Astrocyte (in vitro differentiated cells and primary cell): ENCODE data around the gene EYS. TPM values are rescaled to one million over a fixed set of nuclear protein-coding genes. Genes with fewer than 3 reads are reported as not detected.

ENCODE experiments used
- DNase-seq: peaks from one replicate; pipeline ENCODE4 v3.0.0-alpha.2; 2010; ENCODE audit warnings: low read depth
- FAIRE-seq: peaks from 2 replicates; lab custom pipeline; 2011; peaks lifted over from hg19 to GRCh38; lab: Jason Lieb, UNC
- H2AFZ ChIP-seq: 2 replicates; pipeline ENCODE4 v1.6.0; 2012; ENCODE audit warnings: low read depth, low read length, inconsistent platforms
- H3K27ac ChIP-seq: 2 replicates; pipeline ENCODE4 v1.5.1; 2011; ENCODE audit warnings: low read depth, low read length, inconsistent platforms
- H3K27me3 ChIP-seq: 2 replicates; pipeline ENCODE4 v1.6.0; 2011; ENCODE audit warnings: low read length, inconsistent platforms; ENCODE audit not compliant: insufficient read depth
- H3K36me3 ChIP-seq: 2 replicates; pipeline ENCODE4 v1.5.1; 2011; ENCODE audit warnings: low read length, inconsistent platforms; ENCODE audit not compliant: insufficient read depth
- H3K4me1 ChIP-seq: 2 replicates; pipeline ENCODE4 v1.5.1; 2011; ENCODE audit warnings: low read length, inconsistent platforms; ENCODE audit not compliant: insufficient read depth
- H3K4me2 ChIP-seq: 2 replicates; pipeline ENCODE4 v1.6.0; 2012; ENCODE audit warnings: low read length, inconsistent platforms
- H3K4me3 ChIP-seq: 2 replicates; pipeline ENCODE4 v1.5.1; 2011; ENCODE audit warnings: low read depth, mild to moderate bottlenecking, low read length, inconsistent platforms; ENCODE audit not compliant: insufficient read depth
- H3K79me2 ChIP-seq: 2 replicates; pipeline ENCODE4 v1.6.0; 2012; ENCODE audit warnings: mild to moderate bottlenecking, low read length, inconsistent platforms; ENCODE audit not compliant: insufficient read depth
- H3K9ac ChIP-seq: 2 replicates; pipeline ENCODE4 v1.6.0; 2012; ENCODE audit warnings: mild to moderate bottlenecking, low read length, inconsistent platforms
- H3K9me3 ChIP-seq: 2 replicates; pipeline ENCODE4 v1.5.1; 2012; ENCODE audit warnings: low read depth, mild to moderate bottlenecking, low read length, inconsistent platforms; ENCODE audit not compliant: insufficient read depth
- H4K20me1 ChIP-seq: 2 replicates; pipeline ENCODE4 v1.6.0; 2012; ENCODE audit warnings: low read length, inconsistent platforms; ENCODE audit not compliant: insufficient read depth
- H3K27ac Mint-ChIP-seq: one replicate; pipeline ENCODE4 v1.8.0; 2021; ENCODE audit warnings: mild to moderate bottlenecking, mixed read lengths; ENCODE audit not compliant: unreplicated experiment
- H3K27me3 Mint-ChIP-seq: one replicate; pipeline ENCODE4 v1.8.0; 2021; ENCODE audit warnings: low read depth, mixed read lengths; ENCODE audit not compliant: unreplicated experiment
- H3K36me3 Mint-ChIP-seq: one replicate; pipeline ENCODE4 v1.8.0; 2021; ENCODE audit warnings: low read depth, mixed read lengths; ENCODE audit not compliant: unreplicated experiment
- H3K4me1 Mint-ChIP-seq: one replicate; pipeline ENCODE4 v1.8.0; 2021; ENCODE audit warnings: low read depth, mixed read lengths; ENCODE audit not compliant: unreplicated experiment
- H3K4me3 Mint-ChIP-seq: one replicate; pipeline ENCODE4 v1.8.0; 2021; ENCODE audit warnings: mild to moderate bottlenecking, moderate library complexity, mixed read lengths; ENCODE audit not compliant: unreplicated experiment
- H3K9me3 Mint-ChIP-seq: one replicate; pipeline ENCODE4 v1.8.0; 2021; ENCODE audit warnings: mild to moderate bottlenecking, mixed read lengths; ENCODE audit not compliant: unreplicated experiment
- EZH2 ChIP-seq: IDR thresholded peaks from 2 replicates; pipeline ENCODE4 v1.6.1; 2012; ENCODE audit warnings: mild to moderate bottlenecking, low read length, inconsistent platforms; ENCODE audit not compliant: insufficient read depth
- total RNA-seq: library from RNA; stranded (reverse); gene quantifications from 2 replicates; pipeline ENCODE4 v1.2.1, GENCODE V29; 2021
- TF ChIP-seq, protein P1 (sequence below): IDR thresholded peaks from 2 replicates; pipeline ENCODE4 v1.5.1; 2011; ENCODE audit warnings: low read depth, mild to moderate bottlenecking, inconsistent platforms, low read length, moderate library complexity; ENCODE audit not compliant: insufficient read depth

Gene EYS
- total RNA-seq, 1 donor from 2014 or later, result 0.16 TPM

DNA sequence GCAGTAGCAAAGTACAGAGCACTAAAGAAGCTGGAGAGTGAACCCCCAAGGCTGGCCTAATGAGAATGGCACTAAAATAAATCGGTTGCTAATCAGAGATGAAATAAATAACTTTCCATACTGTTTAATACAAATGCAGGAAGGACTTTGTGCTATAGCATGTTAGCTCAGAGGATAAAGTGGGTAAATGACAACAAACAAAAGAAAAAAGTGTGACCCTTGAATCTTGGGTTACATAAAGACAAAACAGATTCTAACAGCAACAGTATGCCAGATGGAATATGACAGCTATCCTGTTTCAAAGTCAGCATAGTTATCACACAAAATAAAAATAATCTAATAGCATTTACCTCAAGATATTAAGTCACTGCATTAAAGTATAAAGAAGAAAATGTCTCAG lies 1448.7 kb downstream of the EYS start:
- Mint-ChIP-seq H3K36me3 (no peaks in the 10 kb centered on the region), H3K9me3 (no peaks in the 10 kb centered on the region), H3K4me3 (no peak overlapping the region), H3K27ac (no peak overlapping the region), H3K4me1 (no peaks in the 10 kb centered on the region), H3K27me3 (no peaks in the 10 kb centered on the region)
- Histone ChIP-seq H3K9me3 (no peaks in the 10 kb centered on the region), H3K27me3 (no peaks in the 10 kb centered on the region), H3K4me2 (no peak overlapping the region), H3K79me2 (no peaks in the 10 kb centered on the region), H2AFZ (no peak overlapping the region), H3K4me1 (no peaks in the 10 kb centered on the region), H3K4me3 (no peak overlapping the region), H4K20me1 (no peaks in the 10 kb centered on the region), H3K27ac (no peak overlapping the region), H3K36me3 (no peaks in the 10 kb centered on the region), H3K9ac (no peak overlapping the region)
- no peak for FAIRE-seq
- no peak for DNase-seq
- TF ChIP-seq, protein P1, sequence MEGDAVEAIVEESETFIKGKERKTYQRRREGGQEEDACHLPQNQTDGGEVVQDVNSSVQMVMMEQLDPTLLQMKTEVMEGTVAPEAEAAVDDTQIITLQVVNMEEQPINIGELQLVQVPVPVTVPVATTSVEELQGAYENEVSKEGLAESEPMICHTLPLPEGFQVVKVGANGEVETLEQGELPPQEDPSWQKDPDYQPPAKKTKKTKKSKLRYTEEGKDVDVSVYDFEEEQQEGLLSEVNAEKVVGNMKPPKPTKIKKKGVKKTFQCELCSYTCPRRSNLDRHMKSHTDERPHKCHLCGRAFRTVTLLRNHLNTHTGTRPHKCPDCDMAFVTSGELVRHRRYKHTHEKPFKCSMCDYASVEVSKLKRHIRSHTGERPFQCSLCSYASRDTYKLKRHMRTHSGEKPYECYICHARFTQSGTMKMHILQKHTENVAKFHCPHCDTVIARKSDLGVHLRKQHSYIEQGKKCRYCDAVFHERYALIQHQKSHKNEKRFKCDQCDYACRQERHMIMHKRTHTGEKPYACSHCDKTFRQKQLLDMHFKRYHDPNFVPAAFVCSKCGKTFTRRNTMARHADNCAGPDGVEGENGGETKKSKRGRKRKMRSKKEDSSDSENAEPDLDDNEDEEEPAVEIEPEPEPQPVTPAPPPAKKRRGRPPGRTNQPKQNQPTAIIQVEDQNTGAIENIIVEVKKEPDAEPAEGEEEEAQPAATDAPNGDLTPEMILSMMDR, result no peak
- no peak for TF ChIP-seq EZH2

DNA sequence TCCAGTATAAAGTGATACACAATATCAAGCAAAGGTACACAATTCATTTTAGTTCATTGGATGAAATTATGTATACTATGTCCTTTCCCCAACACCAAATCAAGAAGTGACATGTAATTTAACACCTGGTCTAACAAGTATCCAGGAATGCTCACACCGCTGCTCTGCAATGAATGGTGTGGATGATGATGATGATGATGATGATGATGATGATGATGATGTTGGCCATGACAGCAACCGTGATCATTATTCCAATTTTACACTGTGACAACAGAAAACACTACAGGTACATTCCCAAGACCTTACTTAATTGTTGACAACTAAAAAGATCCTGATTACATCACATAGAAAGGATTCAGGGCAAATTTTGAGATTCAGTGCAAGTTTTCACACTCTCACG lies 1449.4 kb downstream of the EYS start:
- Mint-ChIP-seq H3K4me3 (no peak overlapping the region), H3K4me1 (no peaks in the 10 kb centered on the region), H3K9me3 (no peaks in the 10 kb centered on the region), H3K36me3 (no peaks in the 10 kb centered on the region), H3K27ac (no peak overlapping the region), H3K27me3 (no peaks in the 10 kb centered on the region)
- H3K4me3 ChIP-seq, result no peak overlapping the region
- H3K9me3 ChIP-seq, result no peaks in the 10 kb centered on the region
- no peaks in the 10 kb centered on the region for H3K79me2 ChIP-seq
- H3K4me1 ChIP-seq, result no peaks in the 10 kb centered on the region
- no peaks in the 10 kb centered on the region for H4K20me1 ChIP-seq
- no peak for DNase-seq
- H2AFZ ChIP-seq, result no peak overlapping the region
- no peaks in the 10 kb centered on the region for H3K36me3 ChIP-seq
- no peak overlapping the region for H3K4me2 ChIP-seq
- no peak overlapping the region for H3K27ac ChIP-seq
- no peaks in the 10 kb centered on the region for H3K27me3 ChIP-seq
- no peak overlapping the region for H3K9ac ChIP-seq
- TF ChIP-seq, protein P1, result no peak
- no peak for TF ChIP-seq EZH2
- no peak for FAIRE-seq

- Histone ChIP-seq H3K79me2 (no peaks in the 10 kb centered on the region), H3K36me3 (no peaks in the 10 kb centered on the region), H3K4me3 (no peak overlapping the region), H3K4me1 (no peaks in the 10 kb centered on the region), H4K20me1 (no peaks in the 10 kb centered on the region), H3K27me3 (no peaks in the 10 kb centered on the region), H3K9me3 (no peaks in the 10 kb centered on the region), H3K4me2 (no peak overlapping the region), H3K27ac (no peak overlapping the region), H2AFZ (no peak overlapping the region), H3K9ac (no peak overlapping the region)
- no peak overlapping the region for H3K4me3 Mint-ChIP-seq
- H3K36me3 Mint-ChIP-seq, result no peaks in the 10 kb centered on the region
- FAIRE-seq (no peak), DNase-seq (no peak)
- no peaks in the 10 kb centered on the region for H3K27me3 Mint-ChIP-seq
- H3K4me1 Mint-ChIP-seq, result no peaks in the 10 kb centered on the region
- H3K9me3 Mint-ChIP-seq, result no peaks in the 10 kb centered on the region
- H3K27ac Mint-ChIP-seq, result no peak overlapping the region
- TF ChIP-seq, protein P1, result no peak
- no peak for TF ChIP-seq EZH2
Measured at GRCh38 chr6:64256483-64256882, 1450.5 kb downstream of the EYS start.
